HCT116 (cell line): ENCODE data around the gene ARHGAP27. TPM values are rescaled to one million over a fixed set of nuclear protein-coding genes. Genes with fewer than 3 reads are reported as not detected.

Source experiments
- ATAC-seq: fragments of 200-7000 bp; cut with Tn5 transposase; 2 replicates; pipeline ENCODE4 v1.9.1; 2020; ENCODE audit warnings: mild to moderate bottlenecking, moderate library complexity
- BruUV-seq: library from RNA; stranded (reverse); fragments of 400-500 nt; replicated peaks from 2 replicates; lab custom pipeline; 2021; lab: Mats Ljungman, UMichigan
- CTCF ChIA-PET: fragments of 300-600 bp; sonication (Branson Sonifier 250); formaldehyde crosslinking; loops from one replicate; lab custom pipeline; 2021; ENCODE audit warnings: antibody characterized with exemption; lab: Charles Lee
- POLR2A ChIA-PET: fragments of 300-600, 350-600 bp; sonication (Branson Sonifier 250); formaldehyde crosslinking; loops from one replicate; lab custom pipeline; 2021; ENCODE audit warnings: antibody characterized with exemption; lab: Charles Lee
- RAD21 ChIA-PET, 2 experiments: fragments of 300-600 bp; sonication (Branson Sonifier 250); formaldehyde crosslinking; loops; one replicate each; lab custom pipeline; 2023; ENCODE audit warnings: low total read pairs in 2 of 2; ENCODE audit not compliant: uncharacterized antibody in 2 of 2, unreplicated experiment in 2 of 2, low non-redundant PET in 1 of 2; lab: Charles Lee
- DNase-seq: peaks from one replicate; pipeline ENCODE4 v3.0.0-alpha.2; 2010; ENCODE audit warnings: low read depth, low spot score
- H2AFZ ChIP-seq: fragments of 200-600 bp; shearing (Covaris generic), sonication (generic); 2 replicates; pipeline ENCODE4 v1.6.1; 2017; ENCODE audit warnings: low read depth, mixed run types, mixed read lengths, antibody characterized with exemption, low read length; ENCODE audit not compliant: poor library complexity, severe bottlenecking
- H3K27ac ChIP-seq: 2 replicates; pipeline ENCODE4 v1.5.1; 2012; ENCODE audit warnings: low read depth, low read length
- H3K27me3 ChIP-seq: fragments of 200-600 bp; sonication (generic); 2 replicates; pipeline ENCODE4 v1.6.1; 2016; ENCODE audit warnings: mixed run types, low read length, mixed read lengths; ENCODE audit not compliant: insufficient read depth
- H3K36me3 ChIP-seq, 2 experiments: fragments of 200-500 bp in 1 of 2; fragments of 200-600 bp in 1 of 2; sonication (Bioruptor generic) in 1 of 2; sonication (generic) in 1 of 2; 2 replicates each; pipeline versions ENCODE4 v1.5.1 to v1.6.1; 2014 to 2016; ENCODE audit warnings: low read length in 2 of 2, inconsistent platforms in 1 of 2, mixed read lengths in 1 of 2, mixed run types in 1 of 2; ENCODE audit not compliant: insufficient read depth in 2 of 2, control insufficient read depth in 1 of 2
- H3K4me1 ChIP-seq, 2 experiments: fragments of 200-600 bp in 1 of 2; sonication (generic) in 1 of 2; 2 replicates each; pipeline versions ENCODE4 v1.5.1 to v1.6.1; 2012 to 2017; ENCODE audit warnings: low read length in 2 of 2, inconsistent platforms in 1 of 2, mild to moderate bottlenecking in 1 of 2, mixed read lengths in 1 of 2, mixed run types in 1 of 2, moderate library complexity in 1 of 2; ENCODE audit not compliant: insufficient read depth in 2 of 2, control insufficient read depth in 1 of 2
- H3K4me2 ChIP-seq: fragments of 200-600 bp; sonication (generic); 2 replicates; pipeline ENCODE4 v1.6.1; 2017; ENCODE audit warnings: mixed run types, low read length, mixed read lengths
- H3K4me3 ChIP-seq, 2 experiments: fragments of 200-600 bp in 1 of 2; sonication (generic) in 1 of 2; replicated peaks in 1 of 2; 2 replicates each; pipeline ENCODE4 v1.5.1; 2011 to 2016; ENCODE audit warnings: low read length in 2 of 2, control low read depth in 1 of 2, low read depth in 1 of 2, mild to moderate bottlenecking in 1 of 2, mixed read lengths in 1 of 2, mixed run types in 1 of 2
- H3K79me2 ChIP-seq: fragments of 200-600 bp; sonication (generic); 2 replicates; pipeline ENCODE4 v1.6.1; 2017; ENCODE audit warnings: mild to moderate bottlenecking, mixed run types, low read length, moderate library complexity, mixed read lengths; ENCODE audit not compliant: insufficient read depth
- H3K9ac ChIP-seq: fragments of 200-600 bp; sonication (generic); 2 replicates; pipeline ENCODE4 v1.6.1; 2016; ENCODE audit warnings: low read length, mixed read lengths
- H3K9me2 ChIP-seq: fragments of 200-600 bp; sonication (generic), shearing (Covaris generic); 2 replicates; pipeline ENCODE4 v1.6.1; 2017; ENCODE audit warnings: mixed run types, mild to moderate bottlenecking, moderate library complexity; ENCODE audit not compliant: insufficient read depth
- H3K9me3 ChIP-seq, 2 experiments: fragments of 200-500 bp in 1 of 2; fragments of 200-600 bp in 1 of 2; sonication (Bioruptor generic) in 1 of 2; sonication (generic) in 1 of 2; 2 replicates each; pipeline ENCODE4 v1.6.1; 2014 to 2017; ENCODE audit warnings: low read length in 2 of 2, mixed read lengths in 2 of 2, inconsistent platforms in 1 of 2, low read depth in 1 of 2, mild to moderate bottlenecking in 1 of 2, mixed run types in 1 of 2, moderate library complexity in 1 of 2; ENCODE audit not compliant: control insufficient read depth in 1 of 2, insufficient read depth in 1 of 2
- H4K20me1 ChIP-seq: fragments of 200-600 bp; sonication (generic), shearing (Covaris generic); 2 replicates; pipeline ENCODE4 v1.6.1; 2017; ENCODE audit warnings: mixed run types, mild to moderate bottlenecking, moderate library complexity; ENCODE audit not compliant: insufficient read depth
- ATF3 ChIP-seq: IDR thresholded peaks from 2 replicates; pipeline ENCODE4 v1.6.1; 2012
- CTCF ChIP-seq, 3 experiments: fragments of 200-600 bp in 1 of 3; sonication (generic) in 1 of 3; IDR thresholded peaks in 2 of 3; conservative IDR thresholded peaks in 1 of 3; 2 replicates each; pipeline ENCODE4 v1.5.1; 2012 to 2017; ENCODE audit warnings: low read depth in 2 of 3, low read length in 2 of 3, antibody characterized with exemption in 1 of 3, borderline replicate concordance in 1 of 3, control low read depth in 1 of 3, mild to moderate bottlenecking in 1 of 3, mixed read lengths in 1 of 3, mixed run types in 1 of 3, moderate library complexity in 1 of 3; ENCODE audit not compliant: insufficient read depth in 1 of 3
- EGR1 ChIP-seq: IDR thresholded peaks from 2 replicates; pipeline ENCODE4 v1.6.1; 2012; ENCODE audit warnings: low read depth
- EZH2 ChIP-seq: fragments of 200-600 bp; sonication (generic); IDR thresholded peaks from 2 replicates; pipeline ENCODE4 v1.6.1; 2017; ENCODE audit warnings: antibody characterized with exemption, mixed run types
- EZH2phosphoT487 ChIP-seq: fragments of 200-600 bp; IDR thresholded peaks from 2 replicates; pipeline ENCODE4 v1.6.1; 2018; ENCODE audit warnings: antibody characterized with exemption, borderline replicate concordance
- FOSL1 ChIP-seq: IDR thresholded peaks from 2 replicates; pipeline ENCODE4 v1.6.1; 2012; ENCODE audit warnings: low read depth
- JUND ChIP-seq: IDR thresholded peaks from 2 replicates; pipeline ENCODE4 v1.6.1; 2012
- MAX ChIP-seq: IDR thresholded peaks from 2 replicates; pipeline ENCODE4 v1.6.1; 2012
- REST ChIP-seq: IDR thresholded peaks from 2 replicates; pipeline ENCODE4 v1.6.1; 2012; ENCODE audit warnings: low read depth
- SP1 ChIP-seq: IDR thresholded peaks from 2 replicates; pipeline ENCODE4 v1.6.1; 2012; ENCODE audit warnings: low read depth
- SRF ChIP-seq: IDR thresholded peaks from 2 replicates; pipeline ENCODE4 v1.6.1; 2012; ENCODE audit warnings: low read depth
- TCF7L2 ChIP-seq: IDR thresholded peaks from 2 replicates; pipeline ENCODE4 v1.7.0; 2011; ENCODE audit warnings: borderline replicate concordance, inconsistent platforms; ENCODE audit not compliant: insufficient read depth, insufficient read length; ENCODE audit errors: extremely low read depth
- YY1 ChIP-seq: IDR thresholded peaks from 2 replicates; pipeline ENCODE4 v1.6.1; 2011; ENCODE audit warnings: low read length, low read depth, moderate library complexity, mild to moderate bottlenecking; ENCODE audit not compliant: insufficient replicate concordance; ENCODE audit errors: extremely low read depth
- ZFX ChIP-seq: fragments of 450-650 bp; IDR thresholded peaks from 2 replicates; pipeline ENCODE4 v1.6.1; 2017
- intact Hi-C: fragments of 100-400 bp; cut with micrococcal nuclease; formaldehyde crosslinking; loops from 2 replicates; pipeline ENCODE4 v1.10.0; 2022
- total RNA-seq: library from RNA; stranded (reverse); gene quantifications from one replicate; pipeline ENCODE4 v1.2.1, GENCODE V29; 2021; ENCODE audit not compliant: unreplicated experiment

The ARHGAP27 gene
- total RNA-seq, 1 experiment from 2014 or later: 46.7 TPM

- Histone ChIP-seq H3K4me3 (peak overlapping the region; percentile 72 to 79), H3K27ac (peak overlapping the region; percentile 51; the same call in 1 of the 2 replicates)
Measured at GRCh38 chr17:45430738-45431530, 1.7 kb downstream of the ARHGAP27 start.

GRCh38 chr17:45430006-45430737 is 2.5 kb downstream of the ARHGAP27 start:
- CTCF ChIA-PET: no interaction called here
- POLR2A ChIA-PET: no interaction called here
- RAD21 ChIA-PET: no interaction called here
- no peak for TF ChIP-seq TCF7L2
- TF ChIP-seq ATF3: no peak
- TF ChIP-seq ZFX: no peak
- TF ChIP-seq SRF: no peak
- no peak for TF ChIP-seq REST
- no peak for TF ChIP-seq SP1
- TF ChIP-seq CTCF (IDR thresholded peaks at IDR 0.05 in 2 of 3, conservative IDR thresholded peaks at IDR 0.05 in 1 of 3; ENCODE audit: borderline replicate concordance in 1 of 3, insufficient read depth in 1 of 3, low read depth in 2 of 3, low read length in 2 of 3): no peak

More at GRCh38 chr17:45430738-45431530, 1.7 kb downstream of the ARHGAP27 start:
- Histone ChIP-seq H3K4me1 (peaks cover 13 to 41% of the 10 kb centered on the region in 2 experiments), H2AFZ (no peak overlapping the region), H3K9me3 (no peaks in the 10 kb centered on the region), H3K36me3 (no peaks in the 10 kb centered on the region), H3K4me2 (peak overlapping the region; percentile 100), H3K79me2 (no peaks in the 10 kb centered on the region), H3K27me3 (no peaks in the 10 kb centered on the region), H3K9me2 (no peaks in the 10 kb centered on the region), H4K20me1 (no peaks in the 10 kb centered on the region), H3K9ac (peak overlapping the region; percentile 71)
- ChIA-PET POLR2A (no interaction called here), CTCF (no interaction called here), RAD21 (no interaction called here)
- intact Hi-C loops: no loop called here
- BruUV-seq: TSS peak; percentile 34
- DNase-seq: no peak
- peak; percentile 9 for ATAC-seq
- no peak for TF ChIP-seq EZH2phosphoT487
- no peak for TF ChIP-seq EGR1
- TF ChIP-seq TCF7L2: no peak
- no peak for TF ChIP-seq FOSL1
- TF ChIP-seq YY1: no peak
- TF ChIP-seq MAX: no peak
- no peak for TF ChIP-seq ZFX
- TF ChIP-seq EZH2: no peak
- TF ChIP-seq JUND: no peak

More at GRCh38 chr17:45430006-45430737, 2.5 kb downstream of the ARHGAP27 start:
- Histone ChIP-seq H3K9me3 (no peaks in the 10 kb centered on the region), H3K27ac (no peak overlapping the region), H3K36me3 (no peaks in the 10 kb centered on the region), H2AFZ (no peak overlapping the region), H3K27me3 (no peaks in the 10 kb centered on the region), H3K9me2 (no peaks in the 10 kb centered on the region), H3K9ac (no peak overlapping the region), H3K4me2 (no peak overlapping the region), H3K79me2 (no peaks in the 10 kb centered on the region; the same call in 1 of the 2 replicates), H4K20me1 (no peaks in the 10 kb centered on the region), H3K4me1 (peaks cover 14 to 47% of the 10 kb centered on the region in 2 experiments), H3K4me3 (no peak overlapping the region)
- no TSS peak for BruUV-seq
- DNase-seq (no peak), ATAC-seq (no peak)
- intact Hi-C loops: no loop called here
